Neural cell (in vitro differentiated cells): ENCODE measurements around the gene CSTF1.

Experiments used
- CTCF ChIP-seq: fragments of 450-650 bp; IDR thresholded peaks from 2 replicates; pipeline ENCODE4 v1.5.1; 2014; ENCODE audit warnings: antibody characterized with exemption, mild to moderate bottlenecking, moderate library complexity; ENCODE audit not compliant: poor library complexity, severe bottlenecking
- EP300 ChIP-seq: fragments of 450-650 bp; conservative IDR thresholded peaks from 2 replicates; pipeline ENCODE4 v1.6.1; 2014; ENCODE audit warnings: antibody characterized with exemption, mild to moderate bottlenecking, moderate library complexity; ENCODE audit not compliant: poor library complexity, severe bottlenecking
- EZH2 ChIP-seq: fragments of 200-600, 300-800 bp; shearing (Covaris generic), sonication (generic); IDR thresholded peaks from 2 replicates; pipeline ENCODE4 v1.6.1; 2014; ENCODE audit warnings: antibody characterized with exemption, low read length, borderline replicate concordance, mild to moderate bottlenecking; ENCODE audit not compliant: insufficient read depth, poor library complexity, severe bottlenecking
- MXI1 ChIP-seq: fragments of 450-650 bp; conservative IDR thresholded peaks from 2 replicates; pipeline ENCODE4 v1.6.1; 2014; ENCODE audit warnings: antibody characterized with exemption, mild to moderate bottlenecking; ENCODE audit not compliant: poor library complexity, severe bottlenecking
- POLR2AphosphoS5 ChIP-seq: IDR thresholded peaks from 2 replicates; pipeline ENCODE4 v1.6.1; 2012
- RAD21 ChIP-seq: fragments of 450-650 bp; conservative IDR thresholded peaks from 2 replicates; pipeline ENCODE4 v1.6.1; 2014; ENCODE audit warnings: antibody characterized with exemption, mild to moderate bottlenecking, moderate library complexity
- REST ChIP-seq: IDR thresholded peaks from 2 replicates; pipeline ENCODE4 v1.6.1; 2012; ENCODE audit warnings: borderline replicate concordance
- SMC3 ChIP-seq: fragments of 450-650 bp; conservative IDR thresholded peaks from 2 replicates; pipeline ENCODE4 v1.6.1; 2014; ENCODE audit warnings: antibody characterized with exemption, mild to moderate bottlenecking, moderate library complexity; ENCODE audit not compliant: poor library complexity

GRCh38 chr20:56391596-56392131, 781 bp upstream of the CSTF1 start:
- no peak for TF ChIP-seq CTCF
- no peak for TF ChIP-seq EP300
- no peak for TF ChIP-seq POLR2AphosphoS5
- TF ChIP-seq EZH2: no peak
- no peak for TF ChIP-seq SMC3
- TF ChIP-seq RAD21: no peak
- no peak for TF ChIP-seq MXI1
- no peak for TF ChIP-seq REST
